GM23338 (cell line): ENCODE measurements around the gene PEBP1. TPM values are rescaled to one million over a fixed set of nuclear protein-coding genes. Genes with fewer than 3 reads are reported as not detected.

Experiments
- ATAC-seq: fragments of 200-7000 bp; cut with Tn5 transposase; 3 replicates; pipeline ENCODE4 v1.9.1; 2020
- DNase-seq: peaks from one replicate; pipeline ENCODE4 v3.0.0-alpha.2; 2015; ENCODE audit warnings: low spot score
- H2AFZ ChIP-seq: fragments of 200-600 bp; sonication (generic); 2 replicates; pipeline ENCODE4 v1.8.0; 2016; ENCODE audit warnings: antibody characterized with exemption, mild to moderate bottlenecking, moderate library complexity
- H3F3A ChIP-seq: fragments of 200-600 bp; sonication (generic); replicated peaks from 2 replicates; pipeline ENCODE4 v1.8.0; 2017; ENCODE audit warnings: antibody characterized with exemption, mixed run types, low read depth
- H3K27ac ChIP-seq: fragments of 200-600 bp; sonication (generic); 2 replicates; pipeline ENCODE4 v1.6.1; 2016; ENCODE audit warnings: low read depth
- H3K27me3 ChIP-seq: fragments of 200-600 bp; sonication (generic); 2 replicates; pipeline ENCODE4 v1.8.0; 2016; ENCODE audit warnings: mild to moderate bottlenecking, mixed run types, moderate library complexity; ENCODE audit not compliant: insufficient read depth
- H3K36me3 ChIP-seq: fragments of 200-600 bp; sonication (generic); 2 replicates; pipeline ENCODE4 v1.8.0; 2016; ENCODE audit warnings: mild to moderate bottlenecking; ENCODE audit not compliant: insufficient read depth
- H3K4me1 ChIP-seq: fragments of 200-600 bp; sonication (generic); 2 replicates; pipeline ENCODE4 v1.8.0; 2016; ENCODE audit warnings: mild to moderate bottlenecking, moderate library complexity; ENCODE audit not compliant: insufficient read depth
- H3K4me2 ChIP-seq: fragments of 200-600 bp; sonication (generic); 2 replicates; pipeline ENCODE4 v1.7.1; 2017; ENCODE audit warnings: mixed run types
- H3K4me3 ChIP-seq: fragments of 200-600 bp; sonication (generic); 2 replicates; pipeline ENCODE4 v1.6.1; 2016; ENCODE audit warnings: mixed run types
- H3K79me2 ChIP-seq: fragments of 200-600 bp; sonication (generic); replicated peaks from 2 replicates; pipeline ENCODE4 v1.8.0; 2017; ENCODE audit warnings: mild to moderate bottlenecking; ENCODE audit not compliant: insufficient read depth
- H3K9me2 ChIP-seq: fragments of 200-600 bp; sonication (generic); 2 replicates; pipeline ENCODE4 v1.8.0; 2017; ENCODE audit not compliant: insufficient read depth
- H4K20me1 ChIP-seq: fragments of 200-600 bp; sonication (generic); replicated peaks from 2 replicates; pipeline ENCODE4 v1.8.0; 2017; ENCODE audit warnings: mild to moderate bottlenecking; ENCODE audit not compliant: insufficient read depth
- H3K27ac Mint-ChIP-seq: 2 replicates; pipeline ENCODE4 v1.8.0; 2020; ENCODE audit warnings: inconsistent platforms, mild to moderate bottlenecking, moderate library complexity, mixed read lengths
- H3K27me3 Mint-ChIP-seq: 3 replicates; pipeline ENCODE4 v1.8.0; 2022; ENCODE audit warnings: low read depth, mild to moderate bottlenecking, moderate library complexity, mixed read lengths, inconsistent platforms; ENCODE audit not compliant: insufficient read depth, poor library complexity
- H3K36me3 Mint-ChIP-seq: 3 replicates; pipeline ENCODE4 v1.8.0; 2021; ENCODE audit warnings: low read depth, mild to moderate bottlenecking, inconsistent platforms, moderate library complexity, mixed read lengths
- H3K4me1 Mint-ChIP-seq: 3 replicates; pipeline ENCODE4 v1.8.0; 2020; ENCODE audit warnings: mild to moderate bottlenecking, inconsistent platforms, mixed read lengths
- H3K4me3 Mint-ChIP-seq: 3 replicates; pipeline ENCODE4 v1.8.0; 2021; ENCODE audit warnings: moderate library complexity, mild to moderate bottlenecking, inconsistent platforms, mixed read lengths
- H3K9me3 Mint-ChIP-seq: 3 replicates; pipeline ENCODE4 v1.8.0; 2020; ENCODE audit warnings: moderate library complexity, mild to moderate bottlenecking, inconsistent platforms, mixed read lengths
- CREB1 ChIP-seq: fragments of 250-450 bp; sonication (Bioruptor Pico); IDR thresholded peaks from 2 replicates; pipeline ENCODE4 v1.5.0; 2020; ENCODE audit warnings: low read depth, mild to moderate bottlenecking, moderate library complexity
- EZH2 ChIP-seq: fragments of 200-600 bp; sonication (generic); IDR thresholded peaks from one replicate; pipeline ENCODE4 v1.8.0; 2017; ENCODE audit warnings: antibody characterized with exemption, mild to moderate bottlenecking, low read depth; ENCODE audit not compliant: unreplicated experiment
- EZH2phosphoT487 ChIP-seq: fragments of 200-600 bp; sonication (generic); IDR thresholded peaks from one replicate; pipeline ENCODE4 v1.8.1; 2018; ENCODE audit warnings: antibody characterized with exemption; ENCODE audit not compliant: unreplicated experiment
- JUNB ChIP-seq: IDR thresholded peaks from one replicate; pipeline ENCODE4 v1.6.1; 2016; ENCODE audit warnings: antibody characterized with exemption; ENCODE audit not compliant: unreplicated experiment
- NANOG ChIP-seq: IDR thresholded peaks from 2 replicates; pipeline ENCODE4 v1.6.1; 2016; ENCODE audit warnings: antibody characterized with exemption, borderline replicate concordance
- POLR2AphosphoS5 ChIP-seq: IDR thresholded peaks from 2 replicates; pipeline ENCODE4 v1.6.1; 2016; ENCODE audit warnings: antibody characterized with exemption, low read depth
- REST ChIP-seq: IDR thresholded peaks from one replicate; pipeline ENCODE4 v1.6.1; 2018; ENCODE audit warnings: antibody characterized with exemption; ENCODE audit not compliant: unreplicated experiment
- STAT1 ChIP-seq: IDR thresholded peaks from one replicate; pipeline ENCODE4 v1.6.1; 2016; ENCODE audit warnings: antibody characterized with exemption; ENCODE audit not compliant: unreplicated experiment
- ZNF114 ChIP-seq: fragments of 250-450 bp; sonication (Bioruptor Pico); IDR thresholded peaks from 2 replicates; pipeline ENCODE4 v1.5.0; 2020; ENCODE audit warnings: mild to moderate bottlenecking, moderate library complexity
- ZNF331 ChIP-seq: fragments of 250-450 bp; sonication (Bioruptor Pico); IDR thresholded peaks from 2 replicates; pipeline ENCODE4 v1.5.0; 2020; ENCODE audit warnings: low read depth, mild to moderate bottlenecking, moderate library complexity
- polyA plus RNA-seq: library from polyadenylated mRNA; unstranded; fragments of >200 nt; fragmentation: Nextera tagmentation; extraction: Ambion mirVana; gene quantifications from 2 replicates; pipeline ENCODE4 v1.2.1, GENCODE V29; 2016
- total RNA-seq: library from RNA; depleted of rRNA; stranded (reverse); fragments of >200 nt; shearing (Covaris generic); gene quantifications from 2 replicates; pipeline ENCODE4 v1.2.3, GENCODE V29; 2014
- TF ChIP-seq, protein P1 (sequence below): fragments of 250-450 bp; sonication (Bioruptor Pico); IDR thresholded peaks from 2 replicates; pipeline ENCODE4 v1.5.0; 2020; ENCODE audit warnings: mild to moderate bottlenecking, moderate library complexity
- TF ChIP-seq, protein P2 (sequence below): IDR thresholded peaks from 2 replicates; pipeline ENCODE4 v1.6.1; 2016; ENCODE audit warnings: antibody characterized with exemption
- TF ChIP-seq, protein P3 (sequence below), 2 experiments: fragments of 200-600 bp in 1 of 2; sonication (generic) in 1 of 2; conservative IDR thresholded peaks; 2 replicates each; pipeline versions ENCODE4 v1.5.1 to v1.6.1; 2016 to 2017; ENCODE audit warnings: antibody characterized with exemption in 2 of 2, low read depth in 2 of 2, mild to moderate bottlenecking in 2 of 2, moderate library complexity in 1 of 2

Gene PEBP1
- total and polyA plus RNA-seq, 2 experiments from 2014 or later: 442 to 844 TPM

- TF ChIP-seq, protein P1, sequence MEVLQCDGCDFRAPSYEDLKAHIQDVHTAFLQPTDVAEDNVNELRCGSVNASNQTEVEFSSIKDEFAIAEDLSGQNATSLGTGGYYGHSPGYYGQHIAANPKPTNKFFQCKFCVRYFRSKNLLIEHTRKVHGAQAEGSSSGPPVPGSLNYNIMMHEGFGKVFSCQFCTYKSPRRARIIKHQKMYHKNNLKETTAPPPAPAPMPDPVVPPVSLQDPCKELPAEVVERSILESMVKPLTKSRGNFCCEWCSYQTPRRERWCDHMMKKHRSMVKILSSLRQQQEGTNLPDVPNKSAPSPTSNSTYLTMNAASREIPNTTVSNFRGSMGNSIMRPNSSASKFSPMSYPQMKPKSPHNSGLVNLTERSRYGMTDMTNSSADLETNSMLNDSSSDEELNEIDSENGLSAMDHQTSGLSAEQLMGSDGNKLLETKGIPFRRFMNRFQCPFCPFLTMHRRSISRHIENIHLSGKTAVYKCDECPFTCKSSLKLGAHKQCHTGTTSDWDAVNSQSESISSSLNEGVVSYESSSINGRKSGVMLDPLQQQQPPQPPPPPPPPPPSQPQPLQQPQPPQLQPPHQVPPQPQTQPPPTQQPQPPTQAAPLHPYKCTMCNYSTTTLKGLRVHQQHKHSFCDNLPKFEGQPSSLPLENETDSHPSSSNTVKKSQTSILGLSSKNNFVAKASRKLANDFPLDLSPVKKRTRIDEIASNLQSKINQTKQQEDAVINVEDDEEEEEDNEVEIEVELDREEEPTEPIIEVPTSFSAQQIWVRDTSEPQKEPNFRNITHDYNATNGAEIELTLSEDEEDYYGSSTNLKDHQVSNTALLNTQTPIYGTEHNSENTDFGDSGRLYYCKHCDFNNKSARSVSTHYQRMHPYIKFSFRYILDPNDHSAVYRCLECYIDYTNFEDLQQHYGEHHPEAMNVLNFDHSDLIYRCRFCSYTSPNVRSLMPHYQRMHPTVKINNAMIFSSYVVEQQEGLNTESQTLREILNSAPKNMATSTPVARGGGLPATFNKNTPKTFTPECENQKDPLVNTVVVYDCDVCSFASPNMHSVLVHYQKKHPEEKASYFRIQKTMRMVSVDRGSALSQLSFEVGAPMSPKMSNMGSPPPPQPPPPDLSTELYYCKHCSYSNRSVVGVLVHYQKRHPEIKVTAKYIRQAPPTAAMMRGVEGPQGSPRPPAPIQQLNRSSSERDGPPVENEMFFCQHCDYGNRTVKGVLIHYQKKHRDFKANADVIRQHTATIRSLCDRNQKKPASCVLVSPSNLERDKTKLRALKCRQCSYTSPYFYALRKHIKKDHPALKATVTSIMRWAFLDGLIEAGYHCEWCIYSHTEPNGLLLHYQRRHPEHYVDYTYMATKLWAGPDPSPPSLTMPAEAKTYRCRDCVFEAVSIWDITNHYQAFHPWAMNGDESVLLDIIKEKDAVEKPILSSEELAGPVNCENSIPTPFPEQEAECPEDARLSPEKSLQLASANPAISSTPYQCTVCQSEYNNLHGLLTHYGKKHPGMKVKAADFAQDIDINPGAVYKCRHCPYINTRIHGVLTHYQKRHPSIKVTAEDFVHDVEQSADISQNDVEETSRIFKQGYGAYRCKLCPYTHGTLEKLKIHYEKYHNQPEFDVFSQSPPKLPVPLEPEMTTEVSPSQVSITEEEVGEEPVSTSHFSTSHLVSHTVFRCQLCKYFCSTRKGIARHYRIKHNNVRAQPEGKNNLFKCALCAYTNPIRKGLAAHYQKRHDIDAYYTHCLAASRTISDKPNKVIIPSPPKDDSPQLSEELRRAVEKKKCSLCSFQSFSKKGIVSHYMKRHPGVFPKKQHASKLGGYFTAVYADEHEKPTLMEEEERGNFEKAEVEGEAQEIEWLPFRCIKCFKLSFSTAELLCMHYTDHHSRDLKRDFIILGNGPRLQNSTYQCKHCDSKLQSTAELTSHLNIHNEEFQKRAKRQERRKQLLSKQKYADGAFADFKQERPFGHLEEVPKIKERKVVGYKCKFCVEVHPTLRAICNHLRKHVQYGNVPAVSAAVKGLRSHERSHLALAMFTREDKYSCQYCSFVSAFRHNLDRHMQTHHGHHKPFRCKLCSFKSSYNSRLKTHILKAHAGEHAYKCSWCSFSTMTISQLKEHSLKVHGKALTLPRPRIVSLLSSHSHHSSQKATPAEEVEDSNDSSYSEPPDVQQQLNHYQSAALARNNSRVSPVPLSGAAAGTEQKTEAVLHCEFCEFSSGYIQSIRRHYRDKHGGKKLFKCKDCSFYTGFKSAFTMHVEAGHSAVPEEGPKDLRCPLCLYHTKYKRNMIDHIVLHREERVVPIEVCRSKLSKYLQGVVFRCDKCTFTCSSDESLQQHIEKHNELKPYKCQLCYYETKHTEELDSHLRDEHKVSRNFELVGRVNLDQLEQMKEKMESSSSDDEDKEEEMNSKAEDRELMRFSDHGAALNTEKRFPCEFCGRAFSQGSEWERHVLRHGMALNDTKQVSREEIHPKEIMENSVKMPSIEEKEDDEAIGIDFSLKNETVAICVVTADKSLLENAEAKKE (CRISPR knock-in tag): no peak
- TF ChIP-seq EZH2phosphoT487: no peak
- TF ChIP-seq NANOG: no peak
- TF ChIP-seq EZH2: no peak
- TF ChIP-seq CREB1 (CRISPR knock-in tag): no peak
- no peak for TF ChIP-seq JUNB
- no peak for TF ChIP-seq POLR2AphosphoS5
- no peak for TF ChIP-seq ZNF331
- no peak for TF ChIP-seq REST
- TF ChIP-seq STAT1: no peak
- TF ChIP-seq, protein P2, sequence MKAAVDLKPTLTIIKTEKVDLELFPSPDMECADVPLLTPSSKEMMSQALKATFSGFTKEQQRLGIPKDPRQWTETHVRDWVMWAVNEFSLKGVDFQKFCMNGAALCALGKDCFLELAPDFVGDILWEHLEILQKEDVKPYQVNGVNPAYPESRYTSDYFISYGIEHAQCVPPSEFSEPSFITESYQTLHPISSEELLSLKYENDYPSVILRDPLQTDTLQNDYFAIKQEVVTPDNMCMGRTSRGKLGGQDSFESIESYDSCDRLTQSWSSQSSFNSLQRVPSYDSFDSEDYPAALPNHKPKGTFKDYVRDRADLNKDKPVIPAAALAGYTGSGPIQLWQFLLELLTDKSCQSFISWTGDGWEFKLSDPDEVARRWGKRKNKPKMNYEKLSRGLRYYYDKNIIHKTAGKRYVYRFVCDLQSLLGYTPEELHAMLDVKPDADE: no peak
- TF ChIP-seq ZNF114 (CRISPR knock-in tag): no peak
- TF ChIP-seq, protein P3, sequence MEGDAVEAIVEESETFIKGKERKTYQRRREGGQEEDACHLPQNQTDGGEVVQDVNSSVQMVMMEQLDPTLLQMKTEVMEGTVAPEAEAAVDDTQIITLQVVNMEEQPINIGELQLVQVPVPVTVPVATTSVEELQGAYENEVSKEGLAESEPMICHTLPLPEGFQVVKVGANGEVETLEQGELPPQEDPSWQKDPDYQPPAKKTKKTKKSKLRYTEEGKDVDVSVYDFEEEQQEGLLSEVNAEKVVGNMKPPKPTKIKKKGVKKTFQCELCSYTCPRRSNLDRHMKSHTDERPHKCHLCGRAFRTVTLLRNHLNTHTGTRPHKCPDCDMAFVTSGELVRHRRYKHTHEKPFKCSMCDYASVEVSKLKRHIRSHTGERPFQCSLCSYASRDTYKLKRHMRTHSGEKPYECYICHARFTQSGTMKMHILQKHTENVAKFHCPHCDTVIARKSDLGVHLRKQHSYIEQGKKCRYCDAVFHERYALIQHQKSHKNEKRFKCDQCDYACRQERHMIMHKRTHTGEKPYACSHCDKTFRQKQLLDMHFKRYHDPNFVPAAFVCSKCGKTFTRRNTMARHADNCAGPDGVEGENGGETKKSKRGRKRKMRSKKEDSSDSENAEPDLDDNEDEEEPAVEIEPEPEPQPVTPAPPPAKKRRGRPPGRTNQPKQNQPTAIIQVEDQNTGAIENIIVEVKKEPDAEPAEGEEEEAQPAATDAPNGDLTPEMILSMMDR (conservative IDR thresholded peaks at IDR 0.05; ENCODE audit: low read depth in 2 of 2): no peak
These were observed 52.0 kb downstream of the PEBP1 start for GRCh38 chr12:118187751-118188435.

More at GRCh38 chr12:118187751-118188435, 52.0 kb downstream of the PEBP1 start:
- H3K27me3 Mint-ChIP-seq: no peaks in the 10 kb centered on the region
- Histone ChIP-seq H3K4me1 (peaks cover 13% of the 10 kb centered on the region), H4K20me1 (no peaks in the 10 kb centered on the region), H3K36me3 (no peaks in the 10 kb centered on the region), H3K79me2 (no peaks in the 10 kb centered on the region), H3F3A (no peaks in the 10 kb centered on the region), H3K27ac (no peak overlapping the region), H3K4me3 (no peak overlapping the region), H2AFZ (no peak overlapping the region), H3K4me2 (no peak overlapping the region), H3K9me2 (no peaks in the 10 kb centered on the region), H3K27me3 (no peaks in the 10 kb centered on the region)
- ATAC-seq (no peak), DNase-seq (no peak)
- no peaks in the 10 kb centered on the region for H3K36me3 Mint-ChIP-seq
- no peak overlapping the region for H3K27ac Mint-ChIP-seq
- peaks cover 22% of the 10 kb centered on the region for H3K4me1 Mint-ChIP-seq
- H3K9me3 Mint-ChIP-seq: no peaks in the 10 kb centered on the region
- no peak overlapping the region for H3K4me3 Mint-ChIP-seq
